H9 (cell line): ENCODE data around the gene GTF2H4. TPM values are rescaled to one million over a fixed set of nuclear protein-coding genes. Genes with fewer than 3 reads are reported as not detected.
"Not testable (repeated sequence)": the region's sequence is repeated elsewhere in the genome, so short reads cannot be mapped to it uniquely, and the experiment has no call there.

Experiments
- DNase-seq: peaks from one replicate; pipeline ENCODE4 v3.0.0-alpha.2; 2017
- H2AFZ ChIP-seq: one replicate; pipeline ENCODE4 v1.6.1; 2013; ENCODE audit warnings: mild to moderate bottlenecking, low read length, control low read depth, moderate library complexity
- H2AK5ac ChIP-seq: 2 replicates; pipeline ENCODE4 v1.6.1; 2013; ENCODE audit warnings: low read length, control low read depth, mixed read lengths; ENCODE audit not compliant: insufficient read length
- H2BK120ac ChIP-seq: one replicate; pipeline ENCODE4 v1.6.1; 2013; ENCODE audit warnings: low read depth, mild to moderate bottlenecking, low read length, control low read depth, inconsistent platforms; ENCODE audit not compliant: poor library complexity, severe bottlenecking
- H2BK12ac ChIP-seq: 2 replicates; pipeline ENCODE4 v1.6.1; 2013; ENCODE audit warnings: low read length, control low read depth, mixed read lengths, low read depth; ENCODE audit not compliant: insufficient read length
- H2BK15ac ChIP-seq: 2 replicates; pipeline ENCODE4 v1.6.1; 2013; ENCODE audit warnings: low read depth, low read length, control low read depth
- H2BK20ac ChIP-seq: one replicate; pipeline ENCODE4 v1.6.1; 2013; ENCODE audit warnings: low read depth, mild to moderate bottlenecking, low read length, control low read depth, inconsistent platforms; ENCODE audit not compliant: poor library complexity, severe bottlenecking
- H2BK5ac ChIP-seq: 2 replicates; pipeline ENCODE4 v1.6.1; 2013; ENCODE audit warnings: low read length, control low read depth, mixed read lengths; ENCODE audit not compliant: insufficient read length
- H3K14ac ChIP-seq: 2 replicates; pipeline ENCODE4 v1.6.1; 2013; ENCODE audit warnings: low read length, control low read depth; ENCODE audit not compliant: insufficient read depth
- H3K18ac ChIP-seq: 2 replicates; pipeline ENCODE4 v1.6.1; 2013; ENCODE audit warnings: low read depth, mild to moderate bottlenecking, mixed read lengths, low read length, control low read depth; ENCODE audit not compliant: insufficient read length
- H3K23ac ChIP-seq: 2 replicates; pipeline ENCODE4 v1.6.1; 2013; ENCODE audit warnings: low read length, control low read depth, mixed read lengths, low read depth; ENCODE audit not compliant: insufficient read length
- H3K23me2 ChIP-seq: 2 replicates; pipeline ENCODE4 v1.6.1; 2013; ENCODE audit warnings: low read depth, mild to moderate bottlenecking, mixed read lengths, low read length, control low read depth; ENCODE audit not compliant: insufficient read length, poor library complexity, severe bottlenecking
- H3K27ac ChIP-seq: 2 replicates; pipeline ENCODE4 v1.5.1; 2013; ENCODE audit warnings: low read length, control low read depth, mixed read lengths, low read depth; ENCODE audit not compliant: insufficient read length
- H3K27me3 ChIP-seq: 2 replicates; pipeline ENCODE4 v1.6.1; 2013; ENCODE audit warnings: low read length, control low read depth, inconsistent platforms; ENCODE audit not compliant: insufficient read depth
- H3K4ac ChIP-seq: 2 replicates; pipeline ENCODE4 v1.6.1; 2013; ENCODE audit warnings: low read depth, mild to moderate bottlenecking, control low read depth, inconsistent platforms, low read length, moderate library complexity
- H3K4me1 ChIP-seq: 2 replicates; pipeline ENCODE4 v1.6.1; 2013; ENCODE audit warnings: low read length, control low read depth, inconsistent platforms; ENCODE audit not compliant: insufficient read depth
- H3K4me2 ChIP-seq: 2 replicates; pipeline ENCODE4 v1.6.1; 2013; ENCODE audit warnings: low read length, control low read depth, mixed read lengths; ENCODE audit not compliant: insufficient read length, insufficient read depth
- H3K56ac ChIP-seq: 2 replicates; pipeline ENCODE4 v1.6.1; 2013; ENCODE audit warnings: low read depth, mild to moderate bottlenecking, mixed read lengths, low read length, control low read depth; ENCODE audit not compliant: insufficient read length
- H3K79me1 ChIP-seq: 2 replicates; pipeline ENCODE4 v1.6.1; 2013; ENCODE audit warnings: low read depth, mild to moderate bottlenecking, moderate library complexity, low read length, control low read depth, inconsistent platforms; ENCODE audit not compliant: insufficient read depth, poor library complexity, severe bottlenecking
- H3K79me2 ChIP-seq: 2 replicates; pipeline ENCODE4 v1.6.1; 2013; ENCODE audit warnings: low read length, control low read depth, inconsistent platforms; ENCODE audit not compliant: insufficient read depth
- H3K9ac ChIP-seq: 2 replicates; pipeline ENCODE4 v1.6.1; 2013; ENCODE audit warnings: low read length, control low read depth, mixed read lengths; ENCODE audit not compliant: insufficient read length; ENCODE audit errors: extremely low read depth
- H3K9me3 ChIP-seq: one replicate; pipeline ENCODE4 v1.6.1; 2013; ENCODE audit warnings: low read depth, low read length, inconsistent platforms; ENCODE audit not compliant: control insufficient read depth
- H3T11ph ChIP-seq: one replicate; pipeline ENCODE4 v1.6.1; 2013; ENCODE audit warnings: mild to moderate bottlenecking, low read length, control low read depth, inconsistent platforms
- H4K20me1 ChIP-seq: one replicate; pipeline ENCODE4 v1.6.1; 2013; ENCODE audit not compliant: control insufficient read depth, insufficient read length, insufficient read depth
- H4K5ac ChIP-seq: 2 replicates; pipeline ENCODE4 v1.6.1; 2013; ENCODE audit warnings: low read depth, mild to moderate bottlenecking, mixed read lengths, low read length, control low read depth; ENCODE audit not compliant: insufficient read length
- H4K8ac ChIP-seq: replicated peaks from 2 replicates; pipeline ENCODE4 v1.6.1; 2013; ENCODE audit warnings: low read length, control low read depth, mixed read lengths, low read depth; ENCODE audit not compliant: insufficient read length
- H4K91ac ChIP-seq: 2 replicates; pipeline ENCODE4 v1.6.1; 2013; ENCODE audit warnings: low read depth, mild to moderate bottlenecking, moderate library complexity, mixed read lengths, low read length, control low read depth; ENCODE audit not compliant: insufficient read length
- H3K27ac Mint-ChIP-seq, 3 experiments: 2 replicates in 2 of 3; 3 replicates in 1 of 3; pipeline ENCODE4 v1.8.0; 2020 to 2021; ENCODE audit warnings: mixed read lengths in 3 of 3, mild to moderate bottlenecking in 1 of 3, moderate library complexity in 1 of 3
- H3K27me3 Mint-ChIP-seq: 2 replicates; pipeline ENCODE4 v1.8.0; 2021; ENCODE audit warnings: low read depth, mild to moderate bottlenecking, moderate library complexity, mixed read lengths
- H3K36me3 Mint-ChIP-seq, 3 experiments: 2 replicates in 2 of 3; 3 replicates in 1 of 3; pipeline ENCODE4 v1.8.0; 2020 to 2021; ENCODE audit warnings: low read depth in 3 of 3, mixed read lengths in 3 of 3; ENCODE audit not compliant: insufficient read depth in 1 of 3
- H3K4me1 Mint-ChIP-seq, 2 experiments: 2 replicates each; pipeline ENCODE4 v1.8.0; 2020; ENCODE audit warnings: mixed read lengths in 2 of 2
- H3K4me3 Mint-ChIP-seq, 2 experiments: 2 replicates in 1 of 2; 3 replicates in 1 of 2; pipeline ENCODE4 v1.8.0; 2020 to 2021; ENCODE audit warnings: mild to moderate bottlenecking in 2 of 2, mixed read lengths in 2 of 2, moderate library complexity in 1 of 2
- H3K9me3 Mint-ChIP-seq, 2 experiments: 2 replicates in 1 of 2; 3 replicates in 1 of 2; pipeline ENCODE4 v1.8.0; 2020; ENCODE audit warnings: mild to moderate bottlenecking in 2 of 2, mixed read lengths in 2 of 2, moderate library complexity in 1 of 2
- WGBS: extraction: QIAGEN DNeasy Blood & Tissue Kit; methylation state at CpG from one replicate; pipeline ENCODE4 v1.1.7; 2013; ENCODE audit warnings: missing lambda C conversion rate, low lambda C conversion rate, mixed read lengths; ENCODE audit not compliant: insufficient read length; ENCODE audit errors: extremely low coverage; 5-methylcytosine and 5-hydroxymethylcytosine counted together
- total RNA-seq: library from RNA; stranded (reverse); gene quantifications from 2 replicates; pipeline ENCODE4 v1.2.1, GENCODE V29; 2021
- TF ChIP-seq, protein P1 (sequence below): fragments of 200-600 bp; sonication (generic); conservative IDR thresholded peaks from 3 replicates; pipeline ENCODE4 v1.8.0; 2021; ENCODE audit warnings: antibody characterized with exemption, mild to moderate bottlenecking

The GTF2H4 gene
- total RNA-seq, 1 experiment from 2014 or later: 60.8 TPM

DNA sequence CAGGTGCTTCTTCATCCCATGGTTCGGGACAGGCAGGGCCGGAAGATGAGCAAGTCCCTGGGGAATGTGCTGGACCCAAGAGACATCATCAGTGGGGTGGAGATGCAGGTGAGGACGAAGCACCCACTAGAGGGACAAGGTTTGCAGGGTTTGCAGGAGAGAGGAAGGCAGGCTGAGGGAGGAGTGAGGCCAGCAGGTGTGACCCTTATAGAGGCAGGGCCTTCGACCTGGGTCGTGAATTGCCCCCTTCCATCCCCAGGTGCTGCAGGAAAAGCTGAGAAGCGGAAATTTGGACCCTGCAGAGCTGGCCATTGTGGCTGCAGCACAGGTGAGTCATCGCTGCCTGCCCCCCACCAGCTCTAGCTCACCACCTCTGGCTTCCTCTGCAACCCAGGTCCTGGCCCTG lies 14.4 kb downstream of the GTF2H4 start:
- Histone ChIP-seq H3K14ac (no peak overlapping the region), H2BK5ac (no peak overlapping the region), H3K79me2 (no peaks in the 10 kb centered on the region), H3K23ac (no peak overlapping the region), H4K91ac (no peak overlapping the region), H2BK20ac (no peak overlapping the region), H3K18ac (no peak overlapping the region), H4K20me1 (no peaks in the 10 kb centered on the region), H2BK15ac (no peak overlapping the region), H3K56ac (no peak overlapping the region), H3K79me1 (no peaks in the 10 kb centered on the region), H3K9ac (no peak overlapping the region), H2AFZ (no peak overlapping the region), H3T11ph (no peak overlapping the region), H2AK5ac (no peak overlapping the region), H3K9me3 (no peaks in the 10 kb centered on the region), H3K23me2 (no peaks in the 10 kb centered on the region), H4K8ac (no peak overlapping the region), H3K4ac (no peak overlapping the region), H2BK120ac (no peak overlapping the region), H2BK12ac (no peak overlapping the region), H3K27me3 (no peaks in the 10 kb centered on the region), H3K27ac (no peak overlapping the region), H3K4me2 (no peak overlapping the region), H3K4me1 (no peaks in the 10 kb centered on the region), H4K5ac (no peak overlapping the region)
- Mint-ChIP-seq H3K36me3 (peaks cover 32 to 86% (median 79%) of the 10 kb centered on the region in 3 experiments), H3K4me3 (no peak overlapping the region), H3K27me3 (no peaks in the 10 kb centered on the region; the same call in 1 of the 2 replicates), H3K9me3 (no peaks in the 10 kb centered on the region), H3K4me1 (peaks cover 9 to 12% of the 10 kb centered on the region in 2 experiments), H3K27ac (peak overlapping the region in 2 of 3 experiments; percentile 4 to 18; a peak in 2 of 7 replicates)
- TF ChIP-seq, protein P1, sequence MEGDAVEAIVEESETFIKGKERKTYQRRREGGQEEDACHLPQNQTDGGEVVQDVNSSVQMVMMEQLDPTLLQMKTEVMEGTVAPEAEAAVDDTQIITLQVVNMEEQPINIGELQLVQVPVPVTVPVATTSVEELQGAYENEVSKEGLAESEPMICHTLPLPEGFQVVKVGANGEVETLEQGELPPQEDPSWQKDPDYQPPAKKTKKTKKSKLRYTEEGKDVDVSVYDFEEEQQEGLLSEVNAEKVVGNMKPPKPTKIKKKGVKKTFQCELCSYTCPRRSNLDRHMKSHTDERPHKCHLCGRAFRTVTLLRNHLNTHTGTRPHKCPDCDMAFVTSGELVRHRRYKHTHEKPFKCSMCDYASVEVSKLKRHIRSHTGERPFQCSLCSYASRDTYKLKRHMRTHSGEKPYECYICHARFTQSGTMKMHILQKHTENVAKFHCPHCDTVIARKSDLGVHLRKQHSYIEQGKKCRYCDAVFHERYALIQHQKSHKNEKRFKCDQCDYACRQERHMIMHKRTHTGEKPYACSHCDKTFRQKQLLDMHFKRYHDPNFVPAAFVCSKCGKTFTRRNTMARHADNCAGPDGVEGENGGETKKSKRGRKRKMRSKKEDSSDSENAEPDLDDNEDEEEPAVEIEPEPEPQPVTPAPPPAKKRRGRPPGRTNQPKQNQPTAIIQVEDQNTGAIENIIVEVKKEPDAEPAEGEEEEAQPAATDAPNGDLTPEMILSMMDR: 0 out of 3 replicates have a peak, but pooled peaks have one; percentile 10
- WGBS: no CpG with 5 or more reads among the region's 7 CpGs
- DNase-seq: peak; percentile 59

DNA sequence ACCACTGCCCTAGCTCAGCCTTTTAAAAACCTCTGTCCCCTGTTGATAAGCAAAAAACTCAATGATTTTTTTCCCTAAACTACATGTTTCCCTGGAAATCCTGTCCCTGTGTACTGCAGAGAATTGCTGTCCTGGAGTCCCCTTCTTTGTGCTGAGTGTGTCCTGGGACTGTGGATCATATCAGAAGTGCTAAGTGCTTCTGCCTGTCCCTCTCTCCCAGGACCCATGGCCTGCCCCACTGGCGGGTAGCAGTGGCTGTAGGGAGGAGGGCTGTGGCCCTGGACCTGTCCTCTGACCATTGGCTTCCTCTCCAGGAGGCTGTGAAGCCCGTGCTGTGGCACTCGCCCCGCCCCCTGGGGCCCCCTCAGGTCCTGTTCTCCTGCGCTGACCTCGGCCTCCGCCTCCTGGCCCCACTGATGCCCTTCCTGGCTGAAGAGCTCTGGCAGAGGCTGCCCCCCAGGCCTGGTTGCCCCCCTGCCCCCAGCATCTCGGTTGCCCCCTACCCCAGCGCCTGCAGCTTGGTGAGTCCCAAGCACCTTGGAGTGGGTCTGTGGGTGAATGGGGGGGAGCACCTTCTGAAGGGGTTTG lies 16.1 kb downstream of the GTF2H4 start:
- not testable (repeated sequence) for H4K5ac ChIP-seq, H2AFZ ChIP-seq, H3K18ac ChIP-seq, H2BK5ac ChIP-seq, H3K79me1 ChIP-seq, H2BK120ac ChIP-seq, H2AK5ac ChIP-seq, H3K23ac ChIP-seq, H3K9ac ChIP-seq, H3K79me2 ChIP-seq, H4K20me1 ChIP-seq, H3K27ac ChIP-seq, H2BK20ac ChIP-seq, H3K4ac ChIP-seq, H4K91ac ChIP-seq, H3K23me2 ChIP-seq, H3K4me1 ChIP-seq, H3K27me3 Mint-ChIP-seq, H4K8ac ChIP-seq, H3K9me3 ChIP-seq, H3K27me3 ChIP-seq, H3T11ph ChIP-seq, H3K4me3 Mint-ChIP-seq, H2BK12ac ChIP-seq, DNase-seq, H3K56ac ChIP-seq, H2BK15ac ChIP-seq, H3K4me2 ChIP-seq, H3K14ac ChIP-seq
- H3K27ac Mint-ChIP-seq: peak overlapping the region in 2 of 3 experiments; percentile 33 to 60; a peak in 2 of 7 replicates
- peaks cover 44 to 89% (median 80%) of the 10 kb centered on the region in 3 experiments for H3K36me3 Mint-ChIP-seq
- peaks cover 10 to 11% of the 10 kb centered on the region in 2 experiments; a peak in 4 of 5 replicates for H3K9me3 Mint-ChIP-seq
- no CpG with 5 or more reads among the region's 9 CpGs for WGBS
- H3K4me1 Mint-ChIP-seq: peaks cover 9 to 12% of the 10 kb centered on the region in 2 experiments
